CD4-positive, alpha-beta T cell treated with Interleukin-6 at 100 ng/mL for 8 hours (primary cell): Measurements from ENCODE around the gene UMOD.
"Not testable (repeated sequence)": the region's sequence is repeated elsewhere in the genome, so short reads cannot be mapped to it uniquely, and the experiment has no call there.

Experiments used
- DNase-seq: peaks from one replicate; pipeline ENCODE4 v3.0.0-alpha.2; 2020; ENCODE audit warnings: mixed read lengths, low spot score

UMOD gene

GRCh38 chr16:20363191-20363590, 10.7 kb upstream of the UMOD start:
- no peak for DNase-seq

- no peak for DNase-seq
These were observed 7.5 kb upstream of the UMOD start for GRCh38 chr16:20359997-20360396.

DNA sequence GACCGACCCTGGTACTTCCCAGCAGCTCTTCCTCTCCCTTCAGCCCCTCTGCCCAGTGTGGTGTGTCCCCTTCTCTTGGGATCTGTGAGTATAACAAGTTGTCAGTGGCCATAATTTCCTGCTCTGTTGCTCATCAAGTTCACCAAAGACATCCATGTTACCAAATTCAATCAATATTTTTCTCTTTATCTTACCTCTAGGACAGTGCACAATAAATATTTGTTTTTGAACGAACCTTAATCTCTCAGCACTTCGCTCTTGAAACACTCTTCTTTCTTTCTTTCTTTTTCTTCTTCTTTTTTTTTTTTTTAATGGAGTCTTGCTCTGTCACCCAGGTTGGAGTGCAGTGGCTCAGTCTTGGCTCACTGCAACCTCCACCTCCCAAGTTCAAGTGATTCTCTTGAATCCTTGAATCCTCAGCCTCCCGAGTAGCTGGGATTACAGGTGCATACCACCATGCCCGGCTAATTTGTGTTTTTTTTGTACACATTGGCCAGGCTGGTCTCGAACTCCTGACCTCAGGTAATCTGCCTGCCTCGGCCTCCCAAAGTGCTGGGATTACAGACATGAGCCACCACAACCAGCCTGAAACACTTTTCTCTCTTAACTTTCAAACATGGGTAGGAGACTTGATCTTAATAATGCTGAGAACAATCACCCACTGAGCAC, 2.7 kb upstream of the UMOD start:
- DNase-seq, result no peak

GRCh38 chr16:20353379-20353778, 864 bp upstream of the UMOD start:
- no peak for DNase-seq

- no peak for DNase-seq
These were observed 2.9 kb downstream of the UMOD start for GRCh38 chr16:20349615-20350014.

GRCh38 chr16:20348365-20349185, 3.9 kb downstream of the UMOD start:
- DNase-seq, result no peak

- DNase-seq, result no peak
These were observed 4.7 kb downstream of the UMOD start for GRCh38 chr16:20347666-20348364.

DNA sequence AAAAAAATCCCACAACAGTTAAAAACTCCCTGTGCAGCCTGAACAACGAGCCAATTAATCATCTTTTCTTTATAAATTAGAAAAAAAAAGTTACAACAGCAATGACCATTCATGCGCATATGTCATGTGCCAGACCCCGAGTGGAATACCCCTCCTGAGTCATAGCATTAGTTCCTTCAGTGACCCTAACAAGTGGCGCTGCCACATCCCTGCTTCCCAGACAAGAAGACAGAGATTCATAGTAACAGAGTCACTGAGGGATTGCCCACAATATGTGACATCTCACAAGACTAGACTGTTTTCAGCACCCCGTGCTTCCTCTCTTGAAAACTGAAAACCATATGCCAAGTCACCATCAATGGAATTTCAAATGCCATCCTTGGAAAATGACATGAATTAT, 7.9 kb downstream of the UMOD start:
- DNase-seq, result no peak

GRCh38 chr16:20339744-20340143, 12.8 kb downstream of the UMOD start:
- DNase-seq, result no peak

- DNase-seq, result no peak
These were observed 15.6 kb downstream of the UMOD start for GRCh38 chr16:20336955-20337354.

DNA sequence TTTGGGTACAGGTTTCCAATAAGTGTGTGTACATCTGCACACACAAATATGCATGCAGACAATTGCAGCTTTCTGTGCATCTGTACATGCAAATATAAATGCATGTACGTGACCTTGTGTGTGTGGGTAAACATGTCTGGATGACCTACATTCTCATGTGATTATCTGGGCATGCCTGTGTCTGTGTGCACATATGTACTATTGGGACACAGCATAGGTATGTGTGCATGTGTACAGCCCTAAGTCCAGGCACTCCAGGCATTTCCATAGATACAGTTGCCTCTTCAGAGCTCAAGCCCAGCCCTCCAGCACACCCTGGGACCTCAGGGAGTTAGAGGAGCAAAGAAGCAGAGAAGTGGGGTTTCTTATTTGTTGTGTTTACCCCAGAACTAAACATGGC, 18.1 kb downstream of the UMOD start:
- DNase-seq, result no peak

GRCh38 chr16:20333120-20333519, 19.4 kb downstream of the UMOD start:
- DNase-seq, result no peak

DNA sequence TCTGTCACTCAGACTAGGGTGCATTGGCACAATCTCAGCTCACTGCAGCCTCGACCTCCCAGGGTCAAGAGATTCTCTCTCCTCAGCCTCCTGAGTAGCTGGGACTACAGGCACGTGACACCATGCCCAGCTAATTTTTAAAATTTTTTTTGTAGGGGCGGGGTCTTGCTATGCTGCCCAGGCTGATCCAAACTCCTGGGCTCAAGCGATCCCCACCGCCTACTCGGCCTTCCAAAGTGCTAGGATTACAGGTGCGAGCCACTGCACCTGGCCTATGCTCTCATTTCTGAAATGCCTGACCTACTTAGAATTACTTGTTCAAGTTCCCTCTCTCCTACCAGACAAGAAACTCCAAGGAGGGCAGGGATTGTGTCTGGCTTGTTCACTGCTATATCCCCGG, 20.1 kb downstream of the UMOD start:
- no peak for DNase-seq

GRCh38 chr16:20331635-20332034, 20.9 kb downstream of the UMOD start:
- no peak for DNase-seq

DNA sequence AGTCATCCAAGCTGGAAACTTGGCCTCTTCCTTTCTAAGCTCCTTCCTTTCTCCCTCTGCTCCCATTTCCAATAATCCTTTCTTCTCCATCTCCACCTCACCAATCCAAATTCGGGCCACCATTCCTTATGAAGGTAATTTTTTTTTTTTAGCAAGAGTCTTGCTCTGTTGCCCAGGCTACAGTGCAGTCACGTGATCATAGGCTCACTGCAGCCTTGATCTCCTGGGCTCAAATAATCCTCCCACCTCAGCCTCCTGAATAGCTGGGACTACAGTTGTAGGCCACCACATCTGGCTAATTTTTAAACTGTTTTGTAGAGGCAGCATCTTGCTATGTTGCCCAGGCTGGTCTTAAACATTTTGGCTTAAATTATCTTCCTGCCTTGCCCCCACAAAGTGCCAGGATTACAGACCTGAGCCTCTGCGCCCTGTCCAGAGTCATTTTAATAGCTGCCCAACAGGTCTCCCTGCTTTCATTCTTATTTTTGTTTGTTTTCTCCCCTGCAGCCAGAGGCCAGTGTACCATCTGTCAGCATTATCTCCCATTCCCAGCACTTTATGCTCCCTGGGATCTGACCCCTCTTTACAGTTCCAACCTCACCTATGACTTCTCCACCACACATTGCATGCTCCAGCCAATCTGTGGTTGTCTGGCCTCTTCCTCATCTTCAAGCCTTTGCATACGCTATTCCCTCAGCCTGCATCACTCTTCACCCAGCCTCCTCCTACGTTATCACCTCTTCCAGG, 22.9 kb downstream of the UMOD start:
- no peak for DNase-seq

DNA sequence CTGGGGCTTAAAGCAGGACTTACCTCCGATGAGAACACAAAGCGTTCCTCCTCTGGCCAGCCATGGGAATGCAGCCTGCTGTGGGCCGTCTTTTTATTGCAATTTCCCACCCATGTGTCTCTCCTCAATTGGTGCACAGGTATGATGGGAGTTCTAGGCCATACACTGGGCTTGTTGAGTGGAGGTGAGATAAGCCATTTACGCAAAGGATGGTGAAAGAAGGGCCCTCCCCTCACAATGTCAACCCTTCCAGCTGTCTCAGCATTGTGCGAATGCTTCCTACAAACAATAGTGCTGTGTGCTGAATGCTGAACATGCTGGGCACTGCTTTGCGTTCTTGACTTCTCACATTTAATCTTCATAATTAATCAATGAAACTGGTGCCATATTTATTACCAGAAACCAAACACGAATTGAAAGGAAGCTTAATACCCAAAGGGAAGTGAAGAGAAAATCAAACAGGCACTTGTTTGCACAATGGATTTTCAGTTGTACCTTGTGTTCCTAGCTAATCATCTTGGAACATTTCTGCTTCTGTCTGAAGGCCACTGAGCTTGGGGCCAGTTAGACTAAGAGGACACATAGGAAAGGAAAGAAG, 25.0 kb downstream of the UMOD start, which contains the start of gene GP2:
GP2 (minus strand) TSS at position 70 of the 598 bp plus-strand sequence. CDS start 1,082 bp downstream, outside the sequence.
- no peak for DNase-seq

DNA sequence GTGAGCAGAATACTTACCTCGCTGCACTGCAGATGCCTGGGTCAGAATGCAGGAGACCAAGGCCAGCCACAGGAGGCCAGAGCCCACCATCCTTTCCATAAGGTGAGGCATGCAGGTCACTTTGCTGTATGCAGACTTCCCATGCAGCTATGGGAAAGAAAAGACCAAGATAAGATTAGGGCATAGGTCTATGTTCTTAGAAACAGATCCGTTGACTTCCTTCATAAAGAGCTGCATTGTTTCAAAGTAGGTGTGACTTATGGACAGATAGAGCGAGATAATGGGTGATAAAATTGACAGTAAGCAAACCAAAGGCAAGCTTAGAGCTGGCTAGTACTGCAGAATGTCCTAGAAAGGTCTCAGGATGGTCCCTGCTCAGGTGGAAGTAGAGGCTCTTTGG, 26.2 kb downstream of the UMOD start:
- no peak for DNase-seq

- DNase-seq, result no peak
These were observed 27.5 kb downstream of the UMOD start for GRCh38 chr16:20325005-20325404.

- no peak for DNase-seq
These were observed 28.9 kb downstream of the UMOD start for GRCh38 chr16:20323591-20324117.

GRCh38 chr16:20322696-20323095, 29.8 kb downstream of the UMOD start:
- DNase-seq, result no peak

DNA sequence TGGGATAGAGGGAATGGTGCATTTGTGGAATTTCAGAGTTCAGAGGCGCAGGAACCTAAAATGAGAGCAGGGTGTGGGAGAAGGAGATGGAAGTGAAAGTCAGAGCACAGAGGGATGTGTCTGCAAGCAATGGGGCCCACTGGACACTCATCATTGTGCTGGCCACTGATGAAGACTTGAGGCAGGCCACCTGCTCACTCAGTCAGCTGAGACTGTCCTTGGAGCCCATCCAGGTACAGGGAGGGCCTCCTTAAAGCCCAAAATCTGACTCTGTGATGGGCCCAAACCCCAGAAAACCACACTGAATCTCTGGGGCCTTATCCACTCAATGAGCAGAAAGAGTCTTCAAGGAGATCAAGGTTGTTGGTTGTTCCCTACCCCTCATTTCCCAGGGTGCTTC, 30.8 kb downstream of the UMOD start:
- no peak for DNase-seq

DNA sequence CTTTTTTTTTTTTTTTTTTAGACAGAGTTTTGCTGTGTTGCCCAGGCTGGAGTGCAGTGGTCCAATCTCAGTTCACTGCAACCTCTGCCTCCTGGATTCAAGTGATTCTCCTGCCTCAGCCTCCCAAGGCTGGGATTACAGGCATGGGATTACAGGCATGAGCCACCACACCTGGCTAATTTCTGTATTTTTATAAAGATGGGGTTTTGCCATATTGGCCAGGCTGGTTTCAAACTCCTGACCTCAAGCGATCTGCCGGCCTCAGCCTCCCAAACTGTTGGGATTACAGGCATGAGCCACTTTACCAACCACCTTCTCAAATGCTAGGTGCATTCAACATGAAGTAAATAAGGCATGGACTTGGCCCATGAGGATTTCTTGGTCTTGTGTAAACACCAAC, 31.5 kb downstream of the UMOD start:
- DNase-seq, result not testable (repeated sequence)
